Measurements from ENCODE around the gene GNPAT. TPM values are rescaled to one million over a fixed set of nuclear protein-coding genes. Genes with fewer than 3 reads are reported as not detected.

Gene GNPAT
- total RNA-seq, 4 donors from 2014 or later, result 33.9 to 41.9 (median 38.8) TPM

GRCh38 chr1:231219422-231220401 lies 21.3 kb upstream of the GNPAT start:
- H3K36me3 ChIP-seq, result peaks cover under 1 to 8% of the 10 kb centered on the region in 2 donors
- intact Hi-C loops (cut with DNase I), result loop anchor here (5.0 kb wide), 1 partner anchor 422 kb away; no protein-coding TSS in a partner anchor
- WGBS, 2 donors, result 55 to 65% methylated on average over 10 of the region's 10 CpGs
- no peaks in the 10 kb centered on the region for H3K9me3 ChIP-seq
- H3K27ac ChIP-seq, result peak overlapping the region in 2 of 3 donors; percentile 31 to 82
- H3K27me3 ChIP-seq, result no peaks in the 10 kb centered on the region
- peak in 1 of 2 donors; percentile 20 for DNase-seq
- TF ChIP-seq POLR2A (IDR thresholded peaks at IDR 0.05), result no peak
- TF ChIP-seq CTCF (IDR thresholded peaks at IDR 0.05), result no peak
- H3K4me3 ChIP-seq (replicated peaks in 1 of 3), result no peak overlapping the region
- peaks cover 16 to 19% of the 10 kb centered on the region in 2 donors for H3K4me1 ChIP-seq

GRCh38 chr1:231220801-231221200 lies 20.2 kb upstream of the GNPAT start:
- Histone ChIP-seq H3K36me3 (peaks cover 5 to 19% of the 10 kb centered on the region in 2 donors), H3K4me3 (replicated peaks in 1 of 3) (no peak overlapping the region), H3K27ac (peak overlapping the region in 2 of 3 donors; percentile 63 to 82), H3K27me3 (no peaks in the 10 kb centered on the region), H3K9me3 (no peaks in the 10 kb centered on the region), H3K4me1 (peaks cover 16 to 19% of the 10 kb centered on the region in 2 donors)
- WGBS, 2 donors, result 41 to 62% methylated on average over 7 to 11 of the region's 11 CpGs
- peak; percentile 50 to 63 for DNase-seq
- intact Hi-C loops (cut with DNase I), result no loop called here
- no peak for TF ChIP-seq POLR2A (IDR thresholded peaks at IDR 0.05)
- TF ChIP-seq CTCF (IDR thresholded peaks at IDR 0.05), result no peak

GRCh38 chr1:231226156-231226555 lies 14.9 kb upstream of the GNPAT start:
- intact Hi-C loops (cut with DNase I), result no loop called here
- Histone ChIP-seq H3K4me3 (replicated peaks in 1 of 3) (no peak overlapping the region), H3K4me1 (peaks cover 4% of the 10 kb centered on the region in 2 donors), H3K27ac (no peak overlapping the region), H3K9me3 (no peaks in the 10 kb centered on the region), H3K36me3 (peaks cover 18 to 39% of the 10 kb centered on the region in 2 donors), H3K27me3 (no peaks in the 10 kb centered on the region)
- 89 to 99% methylated on average over 7 of the region's 7 CpGs for WGBS, 2 donors
- no peak for TF ChIP-seq POLR2A (IDR thresholded peaks at IDR 0.05)
- TF ChIP-seq CTCF (IDR thresholded peaks at IDR 0.05), result no peak
- DNase-seq, result no peak

GRCh38 chr1:231231511-231231910 lies 9.5 kb upstream of the GNPAT start:
- Histone ChIP-seq H3K36me3 (peaks cover 8 to 14% of the 10 kb centered on the region in 2 donors), H3K27me3 (no peaks in the 10 kb centered on the region), H3K4me1 (no peaks in the 10 kb centered on the region), H3K9me3 (no peaks in the 10 kb centered on the region), H3K27ac (no peak overlapping the region), H3K4me3 (replicated peaks in 1 of 3) (no peak overlapping the region)
- WGBS, 2 donors, result 94 to 95% methylated on average over 9 to 10 of the region's 10 CpGs
- intact Hi-C loops (cut with DNase I), result loop anchor here (10.0 kb wide), 1 partner anchor 103 kb away; the partner anchor contains the start of genes EXOC8 and SPRTN
- TF ChIP-seq POLR2A (IDR thresholded peaks at IDR 0.05), result no peak
- no peak for DNase-seq

- Histone ChIP-seq H3K9me3 (no peaks in the 10 kb centered on the region), H3K36me3 (peaks cover under 1 to 2% of the 10 kb centered on the region in 2 donors), H3K27me3 (no peaks in the 10 kb centered on the region), H3K4me3 (replicated peaks in 1 of 3) (no peak overlapping the region), H3K4me1 (no peaks in the 10 kb centered on the region), H3K27ac (no peak overlapping the region)
- intact Hi-C loops (cut with DNase I), result loop anchor here (10.0 kb wide), 1 partner anchor 102 kb away; the partner anchor contains the start of genes EXOC8 and SPRTN
- WGBS, 2 donors, result 88 to 90% methylated on average over 14 of the region's 14 CpGs
- TF ChIP-seq CTCF (IDR thresholded peaks at IDR 0.05) (no peak), POLR2A (IDR thresholded peaks at IDR 0.05) (no peak)
- DNase-seq, result no peak
Measured at GRCh38 chr1:231232870-231233734, 7.9 kb upstream of the GNPAT start.
